Prostate gland (tissue), 2 donors: Measurements from ENCODE around the gene PPP1R36.

Experiments used
- CTCF ChIP-seq, 4 experiments: fragments of 200-600 bp in 2 of 4; fragments of 450-650 bp in 2 of 4; sonication (generic) in 2 of 4; IDR thresholded peaks; 1 replicate in 3 of 4; 2 replicates in 1 of 4; pipeline ENCODE4 v1.5.1; 2016 to 2019; ENCODE audit warnings: antibody characterized with exemption in 4 of 4, mild to moderate bottlenecking in 2 of 4, moderate library complexity in 2 of 4
- POLR2AphosphoS5 ChIP-seq: sonication (generic); formaldehyde crosslinking; IDR thresholded peaks from one replicate; pipeline ENCODE4 v1.6.1; 2017; ENCODE audit warnings: antibody characterized with exemption

- no peak for TF ChIP-seq POLR2AphosphoS5
- TF ChIP-seq CTCF (IDR thresholded peaks at IDR 0.05): no peak
Measured at GRCh38 chr14:64594438-64594837, 44.7 kb downstream of the PPP1R36 start.
